ENCODE data around the gene ALS2CL.

The ALS2CL gene

GRCh38 chr3:46664188-46664970 is 29.1 kb downstream of the ALS2CL start:
- DNase-seq: no peak

- peak in 1 of 2 experiments; percentile 9 for DNase-seq
Observed at GRCh38 chr3:46663591-46664135, 29.8 kb downstream of the ALS2CL start.

- no peak for DNase-seq
Observed at GRCh38 chr3:46662771-46663551, 30.5 kb downstream of the ALS2CL start.

GRCh38 chr3:46661776-46662766 is 31.4 kb downstream of the ALS2CL start:
- DNase-seq: no peak

GRCh38 chr3:46660543-46661523 is 32.6 kb downstream of the ALS2CL start:
- DNase-seq: no peak

GRCh38 chr3:46660003-46660402 is 33.5 kb downstream of the ALS2CL start:
- no peak for DNase-seq

GRCh38 chr3:46659285-46659684 is 34.2 kb downstream of the ALS2CL start:
- no peak for DNase-seq

- DNase-seq: no peak
Observed at GRCh38 chr3:46656778-46657556, 36.5 kb downstream of the ALS2CL start.

GRCh38 chr3:46655271-46655670 is 38.2 kb downstream of the ALS2CL start:
- DNase-seq: no peak

GRCh38 chr3:46651084-46651483 is 42.4 kb downstream of the ALS2CL start:
- no peak for DNase-seq

GRCh38 chr3:46649436-46649835 is 44.0 kb downstream of the ALS2CL start:
- DNase-seq: no peak

- no peak for DNase-seq
Observed at GRCh38 chr3:46648096-46648495, 45.4 kb downstream of the ALS2CL start.

GRCh38 chr3:46646700-46647099 is 46.8 kb downstream of the ALS2CL start:
- DNase-seq: no peak

GRCh38 chr3:46643701-46644100 is 49.8 kb downstream of the ALS2CL start:
- DNase-seq: no peak

- DNase-seq: no peak
Observed at GRCh38 chr3:46642971-46643370, 50.5 kb downstream of the ALS2CL start.

GRCh38 chr3:46640927-46641326 is 52.6 kb downstream of the ALS2CL start:
- DNase-seq: no peak

GRCh38 chr3:46639221-46639620 is 54.3 kb downstream of the ALS2CL start:
- no peak for DNase-seq

GRCh38 chr3:46634856-46635255 is 58.6 kb downstream of the ALS2CL start:
- DNase-seq: no peak

- DNase-seq: no peak
Observed at GRCh38 chr3:46632792-46633191, 60.7 kb downstream of the ALS2CL start.
